HepG2 (cell line): ENCODE measurements around the gene LBX2. TPM values are rescaled to one million over a fixed set of nuclear protein-coding genes. Genes with fewer than 3 reads are reported as not detected.
"Not testable (repeated sequence)": the region's sequence is repeated elsewhere in the genome, so short reads cannot be mapped to it uniquely, and the experiment has no call there.

Experiments
- ATAC-seq: fragments of 200-7000 bp; cut with Tn5 transposase; 3 replicates; pipeline ENCODE4 v1.9.1; 2020; ENCODE audit warnings: mild to moderate bottlenecking, moderate library complexity
- BruUV-seq: library from RNA; stranded (reverse); fragments of 400-500 nt; replicated peaks from 2 replicates; lab custom pipeline; 2021; lab: Mats Ljungman, UMichigan
- CTCF ChIA-PET: fragments of 300-600 bp; formaldehyde crosslinking; extraction: SDS; loops from one replicate; lab custom pipeline; 2021; ENCODE audit warnings: low total read pairs, inconsistent platforms, low intra/inter-chr PET ratio; lab: Yijun Ruan, JAX
- POLR2A ChIA-PET: fragments of 350-600 bp; sonication (Branson Sonifier 250); formaldehyde crosslinking; loops from one replicate; lab custom pipeline; 2020; ENCODE audit warnings: antibody characterized with exemption, inconsistent platforms; lab: Yijun Ruan, JAX
- DNase-seq: peaks from one replicate; pipeline ENCODE4 v3.0.0-alpha.2; 2015; ENCODE audit warnings: low spot score
- FAIRE-seq: peaks from 3 replicates; lab custom pipeline; 2011; peaks lifted over from hg19 to GRCh38; lab: Jason Lieb, UNC
- H2AFZ ChIP-seq: one replicate; pipeline ENCODE4 v1.6.1; 2011; ENCODE audit warnings: low read length, inconsistent platforms
- H3K27ac ChIP-seq: fragments of 300-600 bp; 3 replicates; pipeline ENCODE4 v1.8.0; 2011; ENCODE audit warnings: mixed run types, mild to moderate bottlenecking, mixed read lengths, low read length, inconsistent platforms; ENCODE audit not compliant: insufficient read depth; ENCODE audit errors: extremely low read length
- H3K27me3 ChIP-seq, 2 experiments: fragments of 200-600 bp in 1 of 2; 2 replicates in 1 of 2; 3 replicates in 1 of 2; pipeline versions ENCODE4 v1.6.0 to v1.8.0; 2011; ENCODE audit warnings: low read length in 2 of 2, mild to moderate bottlenecking in 2 of 2, moderate library complexity in 2 of 2, inconsistent platforms in 1 of 2; ENCODE audit not compliant: insufficient read depth in 2 of 2, control insufficient read depth in 1 of 2
- H3K36me3 ChIP-seq, 2 experiments: fragments of 200-600 bp in 1 of 2; replicated peaks in 1 of 2; 2 replicates in 1 of 2; 3 replicates in 1 of 2; pipeline versions ENCODE4 v1.5.1 to v1.8.0; 2011; ENCODE audit warnings: low read length in 2 of 2, inconsistent platforms in 1 of 2; ENCODE audit not compliant: insufficient read depth in 2 of 2, control insufficient read depth in 1 of 2
- H3K4me1 ChIP-seq: 2 replicates; pipeline ENCODE4 v1.5.1; 2012; ENCODE audit warnings: low read length, inconsistent platforms; ENCODE audit not compliant: insufficient read depth
- H3K4me2 ChIP-seq: 2 replicates; pipeline ENCODE4 v1.6.0; 2011; ENCODE audit warnings: low read depth, low read length, inconsistent platforms
- H3K4me3 ChIP-seq, 3 experiments: fragments of 200-600 bp in 1 of 3; sonication (generic), shearing (Covaris generic) in 1 of 3; replicated peaks in 1 of 3; 2 replicates each; pipeline ENCODE4 v1.5.1; 2011 to 2016; ENCODE audit warnings: low read length in 3 of 3, inconsistent platforms in 2 of 3, low read depth in 2 of 3, mild to moderate bottlenecking in 2 of 3, control low read depth in 1 of 3, mixed read lengths in 1 of 3; ENCODE audit not compliant: insufficient read depth in 1 of 3
- H3K79me2 ChIP-seq: one replicate; pipeline ENCODE4 v1.6.1; 2011; ENCODE audit warnings: low read length, inconsistent platforms; ENCODE audit not compliant: insufficient read depth
- H3K9ac ChIP-seq: 2 replicates; pipeline ENCODE4 v1.6.0; 2011; ENCODE audit warnings: mild to moderate bottlenecking, low read depth, low read length, inconsistent platforms; ENCODE audit not compliant: insufficient read depth
- H3K9me3 ChIP-seq: 2 replicates; pipeline ENCODE4 v1.5.1; 2012; ENCODE audit warnings: mild to moderate bottlenecking, low read length
- H4K20me1 ChIP-seq: 2 replicates; pipeline ENCODE4 v1.6.0; 2011; ENCODE audit warnings: inconsistent platforms, mild to moderate bottlenecking, low read length, moderate library complexity; ENCODE audit not compliant: insufficient read depth
- AGO1 ChIP-seq: fragments of 200-400 bp; formaldehyde crosslinking; IDR thresholded peaks from 2 replicates; pipeline ENCODE4 v1.6.1; 2017; ENCODE audit warnings: mild to moderate bottlenecking, low read depth, low read length, moderate library complexity; ENCODE audit not compliant: poor library complexity, severe bottlenecking
- AGO2 ChIP-seq: fragments of 200-400 bp; formaldehyde crosslinking; optimal IDR thresholded peaks from 2 replicates; pipeline ENCODE3; 2017; ENCODE audit warnings: mild to moderate bottlenecking, low read depth, low read length, moderate library complexity
- NONO ChIP-seq, 2 experiments: fragments of 450-650 bp in 1 of 2; sonication (generic) in 1 of 2; formaldehyde crosslinking in 1 of 2; IDR thresholded peaks in 1 of 2; conservative IDR thresholded peaks in 1 of 2; 2 replicates each; pipeline versions ENCODE4 v1.6.1 to v1.8.0; 2017 to 2022; ENCODE audit warnings: mild to moderate bottlenecking in 1 of 2, missing genetic modification reagents in 1 of 2, moderate library complexity in 1 of 2
- REL ChIP-seq: sonication (generic); formaldehyde crosslinking; conservative IDR thresholded peaks from 2 replicates; pipeline ENCODE4 v1.8.0; 2022; ENCODE audit warnings: mild to moderate bottlenecking, missing genetic modification reagents, moderate library complexity
- ZC3H13 ChIP-seq: sonication (generic); formaldehyde crosslinking; IDR thresholded peaks from 2 replicates; pipeline ENCODE4 v1.8.1; 2023; ENCODE audit warnings: mild to moderate bottlenecking, missing genetic modification reagents, moderate library complexity
- ZGPAT ChIP-seq: IDR thresholded peaks from 2 replicates; pipeline ENCODE4 v1.6.1; 2016; ENCODE audit warnings: mild to moderate bottlenecking
- ZNF558 ChIP-seq: sonication (generic); formaldehyde crosslinking; IDR thresholded peaks from 2 replicates; pipeline ENCODE4 v1.9.0; 2022; ENCODE audit warnings: mild to moderate bottlenecking, missing genetic modification reagents, borderline replicate concordance
- ZNF589 ChIP-seq: sonication (generic); formaldehyde crosslinking; conservative IDR thresholded peaks from 2 replicates; pipeline ENCODE4 v1.8.0; 2022; ENCODE audit warnings: mild to moderate bottlenecking, moderate library complexity, missing genetic modification reagents
- ZNF772 ChIP-seq: sonication (generic); formaldehyde crosslinking; IDR thresholded peaks from 2 replicates; pipeline ENCODE4 v1.5.0; 2020; ENCODE audit warnings: mild to moderate bottlenecking, missing genetic modification reagents
- WGBS: methylation state at CpG from one replicate; pipeline ENCODE4 v1.1.6; 2017; ENCODE audit warnings: low lambda C conversion rate; 5-methylcytosine and 5-hydroxymethylcytosine counted together
- in situ Hi-C: cut with HindIII; loops from 2 replicates; pipeline ENCODE4 v1.10.0; 2017; ENCODE audit warnings: low pct_unique_long_range_greater_than_20kb; ENCODE audit not compliant: extremely low pct_ligation_motif_present
- intact Hi-C: fragments of 100-400 bp; cut with micrococcal nuclease; formaldehyde crosslinking; loops from one replicate; pipeline ENCODE4 v1.10.0; 2022; ENCODE audit not compliant: unreplicated experiment
- polyA plus RNA-seq, 8 experiments: library from polyadenylated mRNA; depleted of rRNA in 3 of 8; stranded (reverse) in 7 of 8; unstranded in 1 of 8; fragments of >200 nt; fragmentation: Illumina TruSeq in 4 of 8; extraction: Trizol in 4 of 8; gene quantifications; 2 replicates each; pipeline versions ENCODE4 v1.2.1 to v1.2.3, GENCODE V29; 2011 to 2016; ENCODE audit warnings: low read depth in 4 of 8, missing spikeins in 1 of 8, mixed read lengths in 1 of 8; ENCODE audit not compliant: insufficient read depth in 1 of 8
- total RNA-seq, 5 experiments: library from RNA; depleted of rRNA; stranded (reverse); fragments of >200 nt; fragmentation: Illumina TruSeq; extraction: Trizol; gene quantifications; 2 replicates each; pipeline ENCODE4 v1.2.3, GENCODE V29; 2016; ENCODE audit warnings: low read depth in 1 of 5

LBX2 gene
- total and polyA plus RNA-seq, 2 of the 13 experiments (the other 11 are each of a cell fraction or from before 2014, with no cell fraction given): 6.4 to 8.1 TPM

GRCh38 chr2:74460187-74460586, 39.2 kb downstream of the LBX2 start:
- 96% methylated on average over 10 of the region's 10 CpGs for WGBS
- H3K9ac ChIP-seq; BruUV-seq; H4K20me1 ChIP-seq; in situ Hi-C loops; FAIRE-seq; CTCF ChIA-PET; H2AFZ ChIP-seq; H3K27ac ChIP-seq; intact Hi-C loops; ATAC-seq; H3K4me2 ChIP-seq; H3K27me3 ChIP-seq; H3K4me3 ChIP-seq; DNase-seq; H3K9me3 ChIP-seq; TF ChIP-seq NONO (IDR thresholded peaks at IDR 0.05): not testable (repeated sequence)
- peaks cover 44% of the 10 kb centered on the region for H3K79me2 ChIP-seq
- H3K36me3 ChIP-seq: peaks cover 1 to 24% of the 10 kb centered on the region in 2 experiments
- POLR2A ChIA-PET: interaction anchor here (2.7 to 12.4 kb wide), 5 partner anchors 17 to 47 kb away, joined by 11 to 342 read pairs (median 71); partner anchors contain the start of genes CCDC142, LBX2, PCGF1 and RTKN
- H3K4me1 ChIP-seq: peaks cover 40% of the 10 kb centered on the region
- TF ChIP-seq AGO2 (peak; percentile 60), ZGPAT (CRISPR knock-in tag) (0 out of 2 replicates have a peak, but pooled peaks have one; percentile 4), ZC3H13 (CRISPR knock-in tag) (0 out of 2 replicates have a peak, but pooled peaks have one; percentile 40), REL (CRISPR knock-in tag) (0 out of 2 replicates have a peak, but pooled peaks have one; percentile 43), NONO (CRISPR knock-in tag; conservative IDR thresholded peaks at IDR 0.05) (peak; percentile 62), AGO1 (peak; percentile 47), ZNF589 (CRISPR knock-in tag) (0 out of 2 replicates have a peak, but pooled peaks have one; percentile 4), ZNF772 (CRISPR knock-in tag) (0 out of 2 replicates have a peak, but pooled peaks have one; percentile 6), ZNF558 (CRISPR knock-in tag) (peak; percentile 28; the same call in 1 of the 2 replicates)
